GM12891 (cell line): ENCODE data around the gene SCP2. TPM values are rescaled to one million over a fixed set of nuclear protein-coding genes. Genes with fewer than 3 reads are reported as not detected.

ENCODE experiments used
- DNase-seq: peaks from one replicate; pipeline ENCODE4 v3.0.0; 2011; ENCODE audit warnings: low spot score; ENCODE audit not compliant: insufficient read length
- FAIRE-seq: peaks from 2 replicates; lab custom pipeline; 2011; peaks lifted over from hg19 to GRCh38; lab: Jason Lieb, UNC
- PAX5 ChIP-seq: IDR thresholded peaks from 2 replicates; pipeline ENCODE4 v1.6.1; 2011; ENCODE audit warnings: low read length, moderate library complexity, mild to moderate bottlenecking; ENCODE audit not compliant: insufficient read depth, severe bottlenecking
- POLR2A ChIP-seq: IDR thresholded peaks from 2 replicates; pipeline ENCODE4 v1.6.1; 2011; ENCODE audit warnings: low read depth, low read length, control low read depth
- POLR2AphosphoS5 ChIP-seq: IDR thresholded peaks from 2 replicates; pipeline ENCODE4 v1.6.1; 2011; ENCODE audit warnings: low read depth, low read length, control low read depth
- POU2F2 ChIP-seq: IDR thresholded peaks from 2 replicates; pipeline ENCODE4 v1.6.1; 2011; ENCODE audit warnings: low read depth, mild to moderate bottlenecking, control low read depth, low read length, moderate library complexity
- SPI1 ChIP-seq: IDR thresholded peaks from 2 replicates; pipeline ENCODE4 v1.6.1; 2011; ENCODE audit warnings: low read depth, low read length, control low read depth
- TAF1 ChIP-seq: IDR thresholded peaks from 2 replicates; pipeline ENCODE4 v1.6.1; 2011; ENCODE audit warnings: low read depth, low read length, control low read depth
- polyA plus RNA-seq: library from polyadenylated mRNA; unstranded; fragments of >200 nt; gene quantifications from one replicate; pipeline ENCODE4 v1.2.1, GENCODE V29; 2012; ENCODE audit warnings: low read depth, missing spikeins, inconsistent platforms; ENCODE audit not compliant: missing spikeins

SCP2 gene
- 78.7 TPM for polyA plus RNA-seq

GRCh38 chr1:52927212-52928014, at the start of gene SCP2:
SCP2 (plus strand) TSS chr1:52927276; CDS start chr1:52927397, 121 bp downstream.
- TF ChIP-seq POLR2AphosphoS5 (no peak), SPI1 (0 out of 2 replicates have a peak, but pooled peaks have one; percentile 2)
- DNase-seq (peak; percentile 85), FAIRE-seq (peak; percentile 89)

GRCh38 chr1:52877554-52877953, 49.5 kb upstream of the SCP2 start:
- no peak for TF ChIP-seq PAX5
- DNase-seq (no peak), FAIRE-seq (no peak)

- FAIRE-seq (no peak), DNase-seq (no peak)
- no peak for TF ChIP-seq POU2F2
- TF ChIP-seq POLR2AphosphoS5, result no peak
- TF ChIP-seq TAF1, result no peak
- no peak for TF ChIP-seq SPI1
- TF ChIP-seq POLR2A, result no peak
- no peak for TF ChIP-seq PAX5
Measured at GRCh38 chr1:52880206-52880605, 46.9 kb upstream of the SCP2 start.

GRCh38 chr1:52887483-52887882, 39.6 kb upstream of the SCP2 start:
- TF ChIP-seq POLR2A, result no peak
- no peak for TF ChIP-seq TAF1
- no peak for TF ChIP-seq POU2F2
- TF ChIP-seq POLR2AphosphoS5, result no peak
- no peak for TF ChIP-seq SPI1
- no peak for TF ChIP-seq PAX5
- DNase-seq (no peak), FAIRE-seq (no peak)

- TF ChIP-seq PAX5 (no peak), SPI1 (no peak), TAF1 (no peak), POLR2A (no peak), POLR2AphosphoS5 (no peak), POU2F2 (no peak)
- FAIRE-seq (no peak), DNase-seq (no peak)
Measured at GRCh38 chr1:52892424-52893215, 34.5 kb upstream of the SCP2 start.

GRCh38 chr1:52899445-52899894, 27.6 kb upstream of the SCP2 start:
- FAIRE-seq, result no peak
- TF ChIP-seq PAX5 (no peak), POLR2AphosphoS5 (no peak), TAF1 (no peak), POU2F2 (no peak), POLR2A (no peak), SPI1 (no peak)
- no peak for DNase-seq

- TF ChIP-seq PAX5 (no peak), POU2F2 (no peak)
- DNase-seq (no peak), FAIRE-seq (no peak)
Measured at GRCh38 chr1:52900402-52900801, 26.7 kb upstream of the SCP2 start.

- FAIRE-seq (no peak), DNase-seq (no peak)
- TF ChIP-seq POU2F2 (no peak), SPI1 (no peak), TAF1 (no peak), POLR2AphosphoS5 (no peak), POLR2A (no peak), PAX5 (no peak)
Measured at GRCh38 chr1:52901384-52901783, 25.7 kb upstream of the SCP2 start.

- DNase-seq (no peak), FAIRE-seq (no peak)
Measured at GRCh38 chr1:52904208-52904926, 22.7 kb upstream of the SCP2 start.

More at GRCh38 chr1:52904208-52904926, 22.7 kb upstream of the SCP2 start:
- no peak for TF ChIP-seq POU2F2
- no peak for TF ChIP-seq TAF1
- TF ChIP-seq PAX5, result no peak
- no peak for TF ChIP-seq POLR2A
- TF ChIP-seq SPI1, result 0 out of 2 replicates have a peak, but pooled peaks have one; percentile 36
- TF ChIP-seq POLR2AphosphoS5, result no peak
